ENCODE measurements around the gene CSH1. TPM values are rescaled to one million over a fixed set of nuclear protein-coding genes. Genes with fewer than 3 reads are reported as not detected.

CSH1 gene
- total and polyA plus RNA-seq, 2 donors (not counting 1 experiment from before 2014, with no cell fraction given) = not detected

- H3K27ac ChIP-seq (ENCODE audit: insufficient read depth, low read length) = no peak overlapping the region
- no peaks in the 10 kb centered on the region for H3K4me1 ChIP-seq (ENCODE audit: control insufficient read depth, extremely low read depth, insufficient read depth, low read length)
- no peak overlapping the region for H3K4me3 ChIP-seq (replicated peaks in 1 of 4; ENCODE audit: control extremely low read depth in 1 of 4, insufficient read depth in 1 of 4, low read depth in 3 of 4, low read length in 4 of 4)
- no peak overlapping the region for H2AFZ ChIP-seq (ENCODE audit: low read length)
- no peaks in the 10 kb centered on the region for H3K9me3 ChIP-seq (ENCODE audit: control insufficient read depth, insufficient read depth, low read depth, low read length)
- no peaks in the 10 kb centered on the region for H3K36me3 ChIP-seq (ENCODE audit: control insufficient read depth, insufficient read depth, low read length)
- no peaks in the 10 kb centered on the region for H3K79me2 ChIP-seq (ENCODE audit: control insufficient read depth, insufficient read depth, low read length)
- no peak for TF ChIP-seq EZH2 (IDR thresholded peaks at IDR 0.05; ENCODE audit: low read length, missing control alignments)
- TF ChIP-seq CTCF (conservative IDR thresholded peaks at IDR 0.05 in 1 of 2, IDR thresholded peaks at IDR 0.05 in 1 of 2; ENCODE audit: low read depth in 1 of 2, low read length in 2 of 2) = no peak
- H3K9ac ChIP-seq (ENCODE audit: insufficient read depth, low read length) = no peak overlapping the region
- H3K4me2 ChIP-seq (ENCODE audit: extremely low read depth, insufficient read depth, low read length) = no peak overlapping the region
- H4K20me1 ChIP-seq (ENCODE audit: control insufficient read depth, extremely low read depth, insufficient read depth, low read length) = no peaks in the 10 kb centered on the region
- H3K27me3 ChIP-seq (ENCODE audit: control insufficient read depth, insufficient read depth, low read length) = peaks cover 20% of the 10 kb centered on the region
- DNase-seq (ENCODE audit: low read depth in 2 of 2) = no peak
Measured at GRCh38 chr17:63855185-63855584, 41.2 kb downstream of the CSH1 start.

GRCh38 chr17:63854709-63855108, 41.7 kb downstream of the CSH1 start:
- H3K27me3 ChIP-seq (ENCODE audit: control insufficient read depth, insufficient read depth, low read length) = peaks cover 16% of the 10 kb centered on the region
- H3K27ac ChIP-seq (ENCODE audit: insufficient read depth, low read length) = no peak overlapping the region
- TF ChIP-seq EZH2 (IDR thresholded peaks at IDR 0.05; ENCODE audit: low read length, missing control alignments) (no peak), CTCF (conservative IDR thresholded peaks at IDR 0.05 in 1 of 2, IDR thresholded peaks at IDR 0.05 in 1 of 2; ENCODE audit: low read depth in 1 of 2, low read length in 2 of 2) (no peak)
- H2AFZ ChIP-seq (ENCODE audit: low read length) = no peak overlapping the region
- H3K36me3 ChIP-seq (ENCODE audit: control insufficient read depth, insufficient read depth, low read length) = no peaks in the 10 kb centered on the region
- H3K4me3 ChIP-seq (replicated peaks in 1 of 4; ENCODE audit: control extremely low read depth in 1 of 4, insufficient read depth in 1 of 4, low read depth in 3 of 4, low read length in 4 of 4) = no peak overlapping the region
- no peaks in the 10 kb centered on the region for H3K4me1 ChIP-seq (ENCODE audit: control insufficient read depth, extremely low read depth, insufficient read depth, low read length)
- no peak for DNase-seq (ENCODE audit: low read depth in 2 of 2)
- H3K4me2 ChIP-seq (ENCODE audit: extremely low read depth, insufficient read depth, low read length) = no peak overlapping the region
- no peaks in the 10 kb centered on the region for H4K20me1 ChIP-seq (ENCODE audit: control insufficient read depth, extremely low read depth, insufficient read depth, low read length)
- no peak overlapping the region for H3K9ac ChIP-seq (ENCODE audit: insufficient read depth, low read length)
- H3K9me3 ChIP-seq (ENCODE audit: control insufficient read depth, insufficient read depth, low read depth, low read length) = no peaks in the 10 kb centered on the region
- H3K79me2 ChIP-seq (ENCODE audit: control insufficient read depth, insufficient read depth, low read length) = no peaks in the 10 kb centered on the region

GRCh38 chr17:63853260-63853659, 43.1 kb downstream of the CSH1 start:
- H4K20me1 ChIP-seq (ENCODE audit: control insufficient read depth, extremely low read depth, insufficient read depth, low read length) = no peaks in the 10 kb centered on the region
- no peak overlapping the region for H2AFZ ChIP-seq (ENCODE audit: low read length)
- H3K27me3 ChIP-seq (ENCODE audit: control insufficient read depth, insufficient read depth, low read length) = peaks cover 9% of the 10 kb centered on the region
- no peak overlapping the region for H3K4me3 ChIP-seq (replicated peaks in 1 of 4; ENCODE audit: control extremely low read depth in 1 of 4, insufficient read depth in 1 of 4, low read depth in 3 of 4, low read length in 4 of 4)
- no peak for TF ChIP-seq EZH2 (IDR thresholded peaks at IDR 0.05; ENCODE audit: low read length, missing control alignments)
- no peak for TF ChIP-seq CTCF (conservative IDR thresholded peaks at IDR 0.05 in 1 of 2, IDR thresholded peaks at IDR 0.05 in 1 of 2; ENCODE audit: low read depth in 1 of 2, low read length in 2 of 2)
- no peak overlapping the region for H3K27ac ChIP-seq (ENCODE audit: insufficient read depth, low read length)
- DNase-seq (ENCODE audit: low read depth in 2 of 2) = no peak
- H3K4me1 ChIP-seq (ENCODE audit: control insufficient read depth, extremely low read depth, insufficient read depth, low read length) = no peaks in the 10 kb centered on the region
- no peaks in the 10 kb centered on the region for H3K9me3 ChIP-seq (ENCODE audit: control insufficient read depth, insufficient read depth, low read depth, low read length)
- no peak overlapping the region for H3K9ac ChIP-seq (ENCODE audit: insufficient read depth, low read length)
- H3K36me3 ChIP-seq (ENCODE audit: control insufficient read depth, insufficient read depth, low read length) = no peaks in the 10 kb centered on the region
- no peak overlapping the region for H3K4me2 ChIP-seq (ENCODE audit: extremely low read depth, insufficient read depth, low read length)
- H3K79me2 ChIP-seq (ENCODE audit: control insufficient read depth, insufficient read depth, low read length) = no peaks in the 10 kb centered on the region
